Islet precursor cell (in vitro differentiated cells): ENCODE data around the gene ATP11B.
"Not testable (repeated sequence)": the region's sequence is repeated elsewhere in the genome, so short reads cannot be mapped to it uniquely, and the experiment has no call there.

Source experiments
- DNase-seq: peaks from one replicate; pipeline ENCODE4 v3.0.0-alpha.2; 2018

Gene ATP11B

GRCh38 chr3:182796310-182796709, 3.0 kb downstream of the ATP11B start:
- DNase-seq: no peak

DNA sequence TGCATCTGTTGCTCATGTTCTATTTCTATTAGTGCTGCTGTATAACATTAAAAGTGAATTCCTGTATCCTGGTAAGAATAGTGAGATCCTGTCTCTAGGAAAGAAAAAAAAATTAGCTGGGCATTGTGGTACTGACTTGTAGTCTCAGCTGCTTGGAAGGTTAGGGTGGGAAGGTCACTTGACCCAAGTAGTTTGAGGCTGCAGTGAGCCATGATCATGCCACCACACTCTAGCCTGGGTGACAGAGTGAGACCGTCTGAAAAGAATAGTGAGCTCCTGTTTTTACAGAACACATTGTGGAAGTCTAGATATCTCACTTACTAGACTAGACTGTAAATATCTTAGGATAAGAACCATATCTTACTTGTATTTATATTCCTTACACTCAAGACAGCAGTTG, 4.6 kb downstream of the ATP11B start:
- no peak for DNase-seq

GRCh38 chr3:182799143-182799542, 5.8 kb downstream of the ATP11B start:
- DNase-seq: not testable (repeated sequence)

- no peak for DNase-seq
Observed at GRCh38 chr3:182800508-182800907, 7.2 kb downstream of the ATP11B start.

DNA sequence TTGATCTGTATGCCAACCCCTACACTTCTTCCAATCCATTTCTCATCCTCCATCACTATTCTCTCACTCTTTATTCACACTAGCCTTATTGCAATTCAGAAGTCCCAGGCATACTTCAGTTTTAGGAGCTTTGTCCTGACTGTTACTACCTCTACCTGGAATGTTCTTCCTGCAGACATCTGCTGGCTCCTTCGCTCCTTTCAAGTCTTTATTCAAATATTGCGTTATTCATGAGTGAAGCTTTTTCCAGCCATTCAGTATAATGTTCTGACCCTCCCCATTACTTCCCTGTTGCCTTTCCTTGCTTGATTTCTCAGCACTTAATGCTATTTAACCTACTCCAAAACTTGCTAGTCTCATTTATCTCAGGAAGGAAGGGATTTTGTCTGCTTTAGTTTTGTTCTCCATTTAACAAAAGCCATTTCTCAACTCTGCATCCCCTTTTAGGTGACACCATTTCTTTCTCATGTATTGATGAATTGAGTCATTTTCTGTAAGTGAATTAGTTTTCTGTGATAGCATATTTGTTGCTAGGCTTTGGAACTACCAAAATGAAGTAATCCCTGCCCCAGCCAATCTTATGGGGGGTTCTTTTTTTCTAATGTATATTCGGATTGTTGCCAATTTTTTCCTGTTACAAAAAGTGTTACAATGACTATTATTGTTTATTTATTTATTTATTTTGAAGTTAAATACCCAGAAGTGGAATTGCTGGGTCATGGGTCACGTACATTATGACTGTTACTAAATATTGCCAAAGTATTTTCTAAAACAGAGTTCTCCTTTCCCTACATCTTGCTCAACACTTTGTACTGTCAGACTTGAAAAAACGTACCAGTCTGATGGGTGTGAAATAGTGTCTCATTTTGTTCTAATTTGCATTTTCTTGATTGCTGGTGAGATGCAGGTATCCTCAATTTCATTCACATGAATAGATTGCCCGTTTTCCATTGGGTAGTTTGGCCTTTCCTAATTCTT, 9.4 kb downstream of the ATP11B start:
- no peak for DNase-seq

DNA sequence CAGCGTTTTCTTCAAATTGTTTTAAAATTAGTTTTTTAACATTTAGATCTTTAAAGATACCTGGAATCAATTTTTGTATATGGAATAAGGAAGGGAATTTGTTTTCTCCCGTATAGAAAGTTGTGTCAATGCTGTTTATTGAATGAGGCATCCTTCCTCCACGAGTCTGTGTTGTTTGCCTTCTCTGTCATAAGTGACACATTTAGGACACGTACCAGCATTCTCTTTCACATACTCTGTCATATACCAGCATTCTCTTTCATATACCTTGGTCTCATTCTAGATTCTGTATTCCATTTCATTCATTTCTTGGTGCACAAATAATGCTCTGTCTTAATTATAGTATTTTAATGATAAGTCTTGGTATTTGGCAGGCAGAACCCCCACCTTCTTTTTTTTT, 10.3 kb downstream of the ATP11B start:
- no peak for DNase-seq

DNA sequence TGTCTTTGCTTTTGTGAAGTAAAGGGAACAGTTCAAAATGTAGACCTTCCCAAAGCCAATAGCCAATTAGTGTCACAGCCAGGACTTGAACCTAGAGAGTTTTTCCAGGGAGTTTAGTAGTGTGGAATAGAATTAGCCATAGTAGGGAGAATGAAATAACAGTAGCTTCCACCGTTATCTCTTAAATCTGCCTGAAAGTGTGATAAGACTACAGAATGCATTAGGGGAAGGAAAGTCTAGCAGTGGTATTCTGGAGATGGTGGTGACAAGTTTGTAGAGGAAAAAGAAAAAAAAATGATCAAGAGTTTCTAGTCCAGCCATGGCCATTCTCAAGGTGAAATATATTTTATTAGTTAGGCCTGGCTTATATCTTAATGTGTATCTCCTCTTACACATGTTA, 13.8 kb downstream of the ATP11B start:
- no peak for DNase-seq

- no peak for DNase-seq
Observed at GRCh38 chr3:182808041-182808770, 14.9 kb downstream of the ATP11B start.

DNA sequence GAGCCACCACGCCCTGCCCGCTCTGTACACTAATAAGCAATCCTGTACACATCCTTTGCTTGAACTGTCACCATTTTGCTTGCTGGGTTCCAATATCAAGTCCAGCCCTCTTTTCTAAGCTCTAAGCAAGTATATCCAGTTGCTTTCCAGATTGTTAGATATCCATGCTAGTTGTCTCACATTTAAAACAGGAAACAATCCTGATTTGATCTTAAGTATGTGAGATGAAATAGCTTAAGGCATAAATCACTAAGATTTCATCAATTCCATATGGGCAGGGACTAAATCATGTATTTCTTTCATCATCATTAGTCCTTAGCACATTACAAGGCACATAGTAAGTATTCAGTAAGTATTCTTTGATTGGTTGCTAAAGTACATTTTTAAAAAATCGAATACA, 16.2 kb downstream of the ATP11B start:
- DNase-seq: no peak

- no peak for DNase-seq
Observed at GRCh38 chr3:182810574-182811268, 17.4 kb downstream of the ATP11B start.

GRCh38 chr3:182811269-182811596, 17.9 kb downstream of the ATP11B start:
- DNase-seq: no peak

DNA sequence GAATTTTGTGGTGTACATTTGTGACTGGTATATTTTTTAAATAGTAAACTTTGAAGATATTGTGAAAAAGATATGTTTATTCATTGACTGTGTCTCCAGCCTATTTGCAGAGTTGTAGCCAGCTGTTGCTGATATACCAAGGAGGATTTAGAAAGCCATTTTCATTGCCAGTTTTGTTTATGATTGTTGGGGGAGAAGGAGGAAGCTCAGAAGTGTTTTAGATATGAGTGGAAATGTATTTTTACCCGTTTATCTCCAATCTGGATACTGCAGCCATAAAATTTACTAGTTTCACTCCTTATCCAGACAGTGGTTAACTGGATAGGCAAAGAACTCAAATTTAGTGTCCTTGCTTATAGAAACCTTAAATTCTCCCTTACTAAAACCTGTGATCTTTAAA, 18.8 kb downstream of the ATP11B start:
- DNase-seq: no peak

GRCh38 chr3:182814419-182815062, 21.2 kb downstream of the ATP11B start:
- no peak for DNase-seq

- no peak for DNase-seq
Observed at GRCh38 chr3:182816181-182816580, 22.9 kb downstream of the ATP11B start.

DNA sequence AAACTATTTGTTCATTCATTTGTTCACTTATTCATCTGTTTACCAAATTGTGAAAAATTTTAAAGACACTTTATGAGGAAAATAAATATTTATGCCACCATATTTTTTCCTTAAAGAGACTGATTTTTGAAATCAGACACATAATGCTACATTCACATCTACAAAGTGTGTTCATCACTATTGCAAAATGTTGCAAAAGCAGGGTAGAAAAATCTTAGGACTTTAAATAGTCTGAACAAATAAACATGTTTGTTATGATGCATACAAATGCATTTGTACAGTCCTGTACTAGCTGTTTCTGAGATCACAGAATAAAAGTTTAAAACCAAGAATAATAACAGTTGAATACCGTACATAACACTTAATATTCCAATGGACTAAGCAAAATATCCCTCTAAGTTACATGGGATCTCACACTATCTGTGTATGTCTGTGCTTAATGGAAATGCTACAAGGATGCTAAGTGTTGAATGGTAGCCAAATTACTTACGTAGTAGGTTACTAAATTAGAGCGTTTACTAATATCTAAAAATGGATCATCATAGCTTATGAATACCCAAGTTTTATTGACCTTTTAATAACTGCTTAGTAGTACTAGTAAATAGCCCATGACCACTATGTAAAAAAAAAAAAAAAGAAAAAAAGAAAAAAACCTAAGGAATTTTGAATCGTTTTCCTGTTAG, 25.1 kb downstream of the ATP11B start:
- DNase-seq: no peak

DNA sequence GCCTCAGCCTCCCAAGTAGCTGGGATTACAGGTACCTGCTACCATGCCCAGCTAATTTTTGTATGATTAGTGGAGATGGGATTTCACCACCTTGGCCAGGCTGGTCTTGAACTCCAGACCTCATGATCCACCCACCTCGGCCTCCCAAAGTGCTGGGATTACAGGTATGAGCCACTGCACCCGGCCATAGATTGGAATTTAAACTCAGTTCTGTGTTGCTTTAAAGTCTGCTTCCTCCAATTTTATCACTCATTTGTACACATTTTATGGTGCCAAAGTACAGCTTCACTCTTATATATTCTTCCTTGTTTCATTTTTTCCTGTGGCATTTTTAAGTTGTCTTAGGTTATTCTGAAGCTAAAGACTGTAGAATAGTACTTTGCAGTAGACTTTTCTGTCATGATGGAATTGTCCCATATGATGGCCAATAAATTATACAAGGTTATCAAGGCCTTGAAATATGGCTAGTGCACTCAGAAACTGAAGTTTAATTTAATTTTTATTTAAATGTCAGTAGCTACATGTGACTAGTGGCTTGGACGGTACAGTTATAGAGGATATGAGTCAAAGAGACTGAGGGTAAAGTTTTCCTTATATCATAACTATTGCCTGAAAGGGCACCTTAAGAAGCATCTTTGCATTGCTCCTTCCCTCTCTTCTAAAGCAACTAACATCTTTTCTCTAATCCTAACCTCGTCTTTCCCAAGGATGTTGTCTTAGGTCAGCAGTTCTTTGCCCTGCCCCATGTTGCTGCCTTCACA, 28.1 kb downstream of the ATP11B start:
- DNase-seq: no peak

DNA sequence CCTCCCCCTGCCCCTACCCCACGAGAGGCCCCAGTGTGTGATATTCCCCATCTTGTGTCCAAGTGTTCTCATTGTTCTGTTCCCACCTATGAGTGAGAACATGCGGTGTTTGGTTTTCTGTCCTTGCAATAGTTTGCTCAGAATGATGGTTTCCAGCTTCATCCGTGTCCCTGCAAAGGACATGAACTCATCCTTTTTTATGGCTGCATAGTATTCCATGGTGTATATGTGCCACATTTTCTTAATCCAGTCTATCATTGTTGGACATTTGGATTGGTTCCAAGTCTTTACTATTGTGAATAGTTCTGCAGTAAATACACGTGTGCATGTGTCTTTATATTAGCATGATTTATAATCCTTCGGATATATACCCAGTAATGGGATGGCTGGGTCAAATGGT, 29.0 kb downstream of the ATP11B start:
- not testable (repeated sequence) for DNase-seq

- DNase-seq: no peak
Observed at GRCh38 chr3:182824957-182825356, 31.7 kb downstream of the ATP11B start.

- no peak for DNase-seq
Observed at GRCh38 chr3:182829761-182830405, 36.6 kb downstream of the ATP11B start.

DNA sequence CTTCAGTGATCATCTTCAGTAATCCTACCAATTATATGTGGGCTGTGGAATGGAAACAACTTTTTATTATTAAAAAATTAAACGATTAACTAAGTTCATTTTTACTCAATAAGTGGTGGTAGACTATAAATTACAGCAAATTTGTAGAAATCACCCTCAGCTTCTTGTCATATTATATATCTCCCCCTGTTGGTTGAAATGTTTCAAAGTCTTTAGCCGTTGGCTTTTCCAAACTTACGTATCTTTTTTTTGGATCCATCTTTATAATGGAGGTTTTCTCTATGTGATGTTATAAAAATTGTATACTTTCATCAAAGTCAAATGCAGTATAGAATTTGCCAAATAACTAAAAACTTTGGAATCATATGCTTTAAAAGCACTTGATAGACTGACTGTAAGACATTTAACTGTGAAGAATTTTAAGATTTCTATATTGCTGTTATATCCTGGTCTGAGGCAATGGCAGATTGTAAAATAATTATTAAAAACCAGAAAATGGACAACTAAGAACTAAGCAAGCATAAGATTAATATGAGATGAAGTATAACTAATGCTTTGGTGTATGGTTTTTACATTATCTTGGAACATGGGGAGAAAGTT, 44.7 kb downstream of the ATP11B start:
- no peak for DNase-seq

- no peak for DNase-seq
Observed at GRCh38 chr3:182843478-182843877, 50.2 kb downstream of the ATP11B start.
